ENCODE data around the gene B3GNT9. TPM values are rescaled to one million over a fixed set of nuclear protein-coding genes. Genes with fewer than 3 reads are reported as not detected.

Gene B3GNT9
- polyA plus RNA-seq, 2 of the 4 experiments (the other 2 are of a cell fraction) = 6.8 to 9.3 TPM

DNA sequence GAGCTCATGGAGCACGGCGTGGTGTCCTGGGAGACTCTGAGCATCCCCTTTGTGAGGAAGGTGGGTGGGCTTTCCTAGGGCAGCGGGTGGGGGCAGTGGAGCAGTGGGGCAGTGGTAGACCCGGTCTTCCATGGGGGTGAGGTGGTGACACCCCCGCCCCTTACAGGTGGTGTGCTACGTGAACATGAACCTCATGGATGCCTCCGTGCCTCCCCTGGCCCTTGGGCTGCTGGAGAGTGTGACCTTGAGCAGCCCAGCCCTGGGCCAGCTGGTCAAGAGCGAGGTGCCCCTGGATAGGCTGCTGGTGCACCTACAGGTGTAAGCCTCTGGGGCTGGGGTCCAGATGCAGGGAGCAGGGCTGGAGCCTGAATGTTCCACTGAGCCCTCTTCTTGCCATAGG lies 49.7 kb upstream of the B3GNT9 start (continued):
- TF ChIP-seq JUNB (IDR thresholded peaks at IDR 0.05) = no peak

GRCh38 chr16:67199808-67200198 lies 49.0 kb upstream of the B3GNT9 start:
- FAIRE-seq (no peak), ATAC-seq (no peak), DNase-seq (ENCODE audit: low read depth in 1 of 2, low spot score in 1 of 2) (no peak)
- Histone ChIP-seq H3K4me1 (peaks cover 12% of the 10 kb centered on the region; the same call in 2 of the 3 replicates), H3K4me3 (no peak overlapping the region), H3K4me2 (no peak overlapping the region), H3K9me3 (no peaks in the 10 kb centered on the region), H3K27ac (no peak overlapping the region)
- TF ChIP-seq E2F6 (IDR thresholded peaks at IDR 0.05; ENCODE audit: borderline replicate concordance, low read depth) (no peak), MYC (IDR thresholded peaks at IDR 0.05; ENCODE audit: borderline replicate concordance, low read length) (no peak), KDM5A (IDR thresholded peaks at IDR 0.05) (no peak), RARB (CRISPR knock-in tag; IDR thresholded peaks at IDR 0.05) (no peak), NFE2L2 (conservative IDR thresholded peaks at IDR 0.05; ENCODE audit: low read length) (no peak), HEYL (CRISPR knock-in tag; IDR thresholded peaks at IDR 0.05) (no peak), EP300 (IDR thresholded peaks at IDR 0.05) (no peak), RCOR1 (IDR thresholded peaks at IDR 0.05; ENCODE audit: low read depth, low read length) (no peak), RAD21 (conservative IDR thresholded peaks at IDR 0.05 in 1 of 2, IDR thresholded peaks at IDR 0.05 in 1 of 2) (no peak)
- POLR2A ChIA-PET = no interaction called here
- WGBS (ENCODE audit: missing lambda C conversion rate) = 96% methylated on average over 13 of the region's 22 CpGs
- CTCF ChIA-PET = interaction anchor here (0.5 to 10.3 kb wide), 3 partner anchors 11 to 31 kb away, joined by 3 to 105 read pairs (median 3); no protein-coding TSS in a partner anchor

DNA sequence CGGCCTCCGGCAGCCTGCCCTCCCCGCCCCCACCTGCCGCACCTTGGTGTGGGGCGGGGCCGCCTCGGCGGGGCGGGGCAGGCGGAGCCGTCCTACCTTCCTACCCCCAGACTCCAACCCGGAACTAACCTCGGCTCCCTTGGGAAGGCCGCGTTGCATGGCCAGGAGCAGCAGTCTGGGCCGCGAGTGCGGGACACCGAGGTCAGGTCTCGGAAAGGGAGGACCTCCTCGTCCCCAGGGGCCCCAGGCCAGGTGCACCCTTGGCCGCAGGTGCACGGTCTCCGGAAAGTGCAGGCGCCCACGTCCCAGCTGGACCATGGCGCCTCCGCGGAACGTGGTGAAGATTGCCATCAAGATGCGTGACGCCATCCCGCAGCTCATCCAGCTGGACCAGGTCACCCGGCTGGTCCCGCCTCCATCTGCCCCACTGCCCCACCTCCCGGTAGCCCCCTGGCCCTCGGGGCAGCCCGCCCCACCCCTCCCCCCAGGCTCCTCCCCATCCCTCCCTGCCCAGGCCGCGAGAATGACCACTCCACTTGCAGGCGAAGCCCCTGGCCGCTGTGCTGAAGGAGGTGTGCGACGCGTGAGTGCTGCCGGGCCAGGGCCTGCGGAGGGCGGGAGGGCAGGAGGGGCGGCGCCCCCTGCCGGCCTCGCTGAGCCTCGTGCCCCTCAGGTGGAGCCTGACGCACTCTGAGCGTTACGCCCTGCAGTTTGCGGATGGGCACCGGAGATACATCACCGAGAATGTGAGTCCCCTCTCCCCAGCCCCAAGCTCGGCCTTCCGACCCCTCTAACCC lies 48.4 kb upstream of the B3GNT9 start, which contains the start of gene ELMO3:
TSS of gene ELMO3 (plus strand) at position 121 of the 797 bp plus-strand sequence. CDS start at position 317, 196 bp downstream.
- ATAC-seq (no peak), DNase-seq (ENCODE audit: low read depth in 1 of 2, low spot score in 1 of 2) (no peak), FAIRE-seq (no peak)
- POLR2A ChIA-PET = no interaction called here
- no peak within 1 kb of the TSS for H3K4me2 ChIP-seq
- CTCF ChIA-PET = interaction anchor here (0.5 to 10.3 kb wide), 12 partner anchors 11 to 281 kb away, joined by 3 to 105 read pairs (median 8); partner anchors contain the start of genes ATP6V0D1, EXOC3L1 and TMEM208
- H3K9me3 ChIP-seq = no peaks in the 10 kb centered on the region
- H3K4me3 ChIP-seq = no peak within 1 kb of the TSS
- H3K27ac ChIP-seq = no peak within 1 kb of the TSS
- peaks cover 12% of the 10 kb centered on the region; the same call in 2 of the 3 replicates for H3K4me1 ChIP-seq
- WGBS (ENCODE audit: missing lambda C conversion rate) = 91% methylated on average over 46 of the region's 61 CpGs
- TF ChIP-seq RAD21 (conservative IDR thresholded peaks at IDR 0.05 in 1 of 2, IDR thresholded peaks at IDR 0.05 in 1 of 2) (no peak), HOXB13 (CRISPR knock-in tag; IDR thresholded peaks at IDR 0.05; ENCODE audit: low read depth) (no peak)

- FAIRE-seq = no peak
- H3K27ac ChIP-seq = no peak overlapping the region
Measured at GRCh38 chr16:67198238-67198734, 47.5 kb upstream of the B3GNT9 start.

More at GRCh38 chr16:67198238-67198734, 47.5 kb upstream of the B3GNT9 start:
- Histone ChIP-seq H3K4me2 (no peak overlapping the region), H3K4me1 (peaks cover 19% of the 10 kb centered on the region), H3K9me3 (no peaks in the 10 kb centered on the region), H3K4me3 (no peak overlapping the region)
- WGBS (ENCODE audit: missing lambda C conversion rate) = 66% methylated on average over 11 of the region's 12 CpGs
- DNase-seq (ENCODE audit: low read depth in 1 of 2, low spot score in 1 of 2) (peak; percentile 66 to 93), ATAC-seq (peak; percentile 76 to 89)
- CTCF ChIA-PET = interaction anchor here (0.6 to 10.3 kb wide), 29 partner anchors 10 to 411 kb away, joined by 3 to 105 read pairs (median 5); partner anchors contain the start of genes ATP6V0D1, EXOC3L1, FBXL8 and FHOD1
- TF ChIP-seq EP300 (IDR thresholded peaks at IDR 0.05) = no peak
- TF ChIP-seq HOXB5 (CRISPR knock-in tag; IDR thresholded peaks at IDR 0.05) = no peak
- TF ChIP-seq CTCF (IDR thresholded peaks at IDR 0.05) = peak; percentile 76
- TF ChIP-seq SMC3 (IDR thresholded peaks at IDR 0.05) = peak; percentile 49
- TF ChIP-seq JUN (IDR thresholded peaks at IDR 0.05) = peak in 1 of 2 experiments; percentile 40; a peak in 2 of 5 replicates
- TF ChIP-seq RAD21 (conservative IDR thresholded peaks at IDR 0.05 in 1 of 2, IDR thresholded peaks at IDR 0.05 in 1 of 2) = peak; percentile 44 to 47; a peak in 3 of 5 replicates
- POLR2A ChIA-PET = interaction anchor here (0.6 to 1.6 kb wide), 4 partner anchors 10 to 48 kb away, joined by 3 to 5 read pairs (median 4); partner anchors contain the start of gene TMEM208
